Omental fat pad (tissue), 4 donors: ENCODE data around the gene MDM1. TPM values are rescaled to one million over a fixed set of nuclear protein-coding genes. Genes with fewer than 3 reads are reported as not detected.

Source experiments
- ATAC-seq: fragments of 150-250 bp; one replicate; pipeline ENCODE4 v1.9.1; 2016; ENCODE audit warnings: mild to moderate bottlenecking, moderate library complexity; ENCODE audit not compliant: low FRiP score
- DNase-seq: peaks from one replicate; pipeline ENCODE4 v3.0.0-alpha.2; 2019; ENCODE audit warnings: low spot score
- total RNA-seq, 4 donors: library from RNA; depleted of rRNA; stranded (reverse); fragments of >200 nt; gene quantifications; one replicate each; pipeline ENCODE4 v1.1.0, GENCODE V29; 2016
- TF ChIP-seq, protein P1 (sequence below), 3 donors: fragments of 450-650 bp; IDR thresholded peaks; one replicate each; pipeline ENCODE4 v1.5.1; 2016 to 2017; ENCODE audit warnings: antibody characterized with exemption in 3 of 3, mild to moderate bottlenecking in 3 of 3, moderate library complexity in 2 of 3

Gene MDM1
- total RNA-seq, 4 donors from 2014 or later, result 9.0 to 21.8 (median 10.0) TPM

DNA sequence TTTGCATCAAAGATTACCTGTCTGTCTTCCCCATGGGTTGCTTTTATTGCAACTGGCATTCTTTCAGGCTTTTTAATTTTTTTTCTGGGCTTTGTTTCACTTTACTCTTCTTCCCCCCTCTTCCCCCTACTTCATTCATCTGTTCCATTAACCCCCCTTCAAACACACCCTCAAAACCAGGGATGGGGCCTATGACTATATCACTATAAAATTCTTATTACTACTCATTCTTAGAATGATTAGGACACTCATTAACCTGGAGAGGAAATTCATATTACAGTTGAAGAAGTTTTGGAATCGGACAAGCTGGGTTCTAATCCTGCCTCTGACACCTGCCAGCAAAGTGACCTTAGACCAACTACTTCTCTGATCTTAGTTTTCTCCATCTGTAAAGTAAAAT, 24.8 kb upstream of the MDM1 start:
- DNase-seq (no peak), ATAC-seq (no peak)
- TF ChIP-seq, protein P1, sequence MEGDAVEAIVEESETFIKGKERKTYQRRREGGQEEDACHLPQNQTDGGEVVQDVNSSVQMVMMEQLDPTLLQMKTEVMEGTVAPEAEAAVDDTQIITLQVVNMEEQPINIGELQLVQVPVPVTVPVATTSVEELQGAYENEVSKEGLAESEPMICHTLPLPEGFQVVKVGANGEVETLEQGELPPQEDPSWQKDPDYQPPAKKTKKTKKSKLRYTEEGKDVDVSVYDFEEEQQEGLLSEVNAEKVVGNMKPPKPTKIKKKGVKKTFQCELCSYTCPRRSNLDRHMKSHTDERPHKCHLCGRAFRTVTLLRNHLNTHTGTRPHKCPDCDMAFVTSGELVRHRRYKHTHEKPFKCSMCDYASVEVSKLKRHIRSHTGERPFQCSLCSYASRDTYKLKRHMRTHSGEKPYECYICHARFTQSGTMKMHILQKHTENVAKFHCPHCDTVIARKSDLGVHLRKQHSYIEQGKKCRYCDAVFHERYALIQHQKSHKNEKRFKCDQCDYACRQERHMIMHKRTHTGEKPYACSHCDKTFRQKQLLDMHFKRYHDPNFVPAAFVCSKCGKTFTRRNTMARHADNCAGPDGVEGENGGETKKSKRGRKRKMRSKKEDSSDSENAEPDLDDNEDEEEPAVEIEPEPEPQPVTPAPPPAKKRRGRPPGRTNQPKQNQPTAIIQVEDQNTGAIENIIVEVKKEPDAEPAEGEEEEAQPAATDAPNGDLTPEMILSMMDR (IDR thresholded peaks at IDR 0.05), result no peak

GRCh38 chr12:68356060-68356695, 24.0 kb upstream of the MDM1 start:
- ATAC-seq (no peak), DNase-seq (no peak)
- TF ChIP-seq, protein P1 (IDR thresholded peaks at IDR 0.05), result no peak

DNA sequence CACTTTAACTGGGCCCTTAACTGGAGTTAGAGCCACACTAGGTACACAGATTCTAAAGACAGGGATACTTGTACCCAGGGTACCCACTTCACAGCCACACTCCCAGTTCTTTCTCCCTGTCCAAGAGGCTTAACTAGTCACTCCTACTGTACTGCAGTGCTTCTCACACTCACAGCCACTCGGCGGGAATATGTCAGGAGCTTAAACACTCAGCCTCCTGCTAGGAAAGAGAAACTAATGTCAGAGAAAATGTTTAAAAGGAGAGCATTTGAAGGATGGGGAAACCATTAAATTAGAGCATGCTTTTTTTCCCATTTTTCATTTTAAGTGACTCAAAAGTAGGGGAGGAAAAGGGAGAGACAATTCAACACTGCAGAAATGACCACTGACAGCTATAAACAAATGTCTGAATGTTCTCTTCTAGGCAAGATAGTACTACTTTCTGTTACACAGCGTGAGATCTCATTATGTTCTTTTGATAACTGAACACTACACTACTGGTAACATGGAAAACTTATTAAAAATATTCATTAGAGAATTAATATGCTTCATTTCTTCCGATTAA, 22.9 kb upstream of the MDM1 start:
- ATAC-seq (no peak), DNase-seq (no peak)
- TF ChIP-seq, protein P1 (IDR thresholded peaks at IDR 0.05), result no peak

GRCh38 chr12:68352067-68352466, 19.9 kb upstream of the MDM1 start:
- ATAC-seq (no peak), DNase-seq (no peak)
- TF ChIP-seq, protein P1 (IDR thresholded peaks at IDR 0.05), result no peak

GRCh38 chr12:68350753-68351152, 18.6 kb upstream of the MDM1 start:
- no peak for DNase-seq
- TF ChIP-seq, protein P1 (IDR thresholded peaks at IDR 0.05), result no peak
- ATAC-seq, result no peak

DNA sequence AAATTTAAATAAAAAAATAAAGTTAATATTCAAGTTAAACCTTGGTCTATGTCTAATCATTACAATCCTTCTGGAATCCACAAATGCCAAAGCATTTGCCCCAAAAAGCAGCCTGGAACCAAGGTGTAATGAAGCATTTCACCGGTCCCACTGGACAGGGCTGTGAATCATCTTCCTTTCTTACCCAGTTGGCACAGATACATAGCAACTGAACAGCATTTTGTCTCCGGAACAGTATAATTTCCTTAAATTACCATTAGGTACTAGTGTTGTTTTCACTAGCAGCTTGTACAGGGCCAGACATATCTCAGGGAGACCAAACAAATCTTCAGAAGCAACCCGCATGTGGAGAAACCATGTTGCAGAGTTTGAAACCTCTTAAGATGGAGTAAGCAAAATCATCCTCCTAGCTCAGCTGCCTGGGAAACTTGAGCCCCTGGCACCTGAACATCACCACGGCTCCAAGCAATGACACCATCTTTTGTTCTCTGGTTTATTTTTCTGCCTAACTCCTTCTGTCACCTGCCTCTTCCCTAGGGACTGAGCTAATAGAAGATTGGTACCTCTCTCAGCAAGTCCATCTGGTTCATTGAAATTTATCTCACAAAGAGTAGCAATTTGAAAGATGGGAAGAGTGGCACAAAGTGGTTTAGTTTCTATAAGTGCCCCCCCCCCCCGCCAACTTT, 17.9 kb upstream of the MDM1 start:
- DNase-seq, result no peak
- ATAC-seq, result no peak
- TF ChIP-seq, protein P1 (IDR thresholded peaks at IDR 0.05), result no peak
